Measurements from ENCODE around the gene OR10H1.
"Not testable (repeated sequence)": the region's sequence is repeated elsewhere in the genome, so short reads cannot be mapped to it uniquely, and the experiment has no call there.

Gene OR10H1

DNA sequence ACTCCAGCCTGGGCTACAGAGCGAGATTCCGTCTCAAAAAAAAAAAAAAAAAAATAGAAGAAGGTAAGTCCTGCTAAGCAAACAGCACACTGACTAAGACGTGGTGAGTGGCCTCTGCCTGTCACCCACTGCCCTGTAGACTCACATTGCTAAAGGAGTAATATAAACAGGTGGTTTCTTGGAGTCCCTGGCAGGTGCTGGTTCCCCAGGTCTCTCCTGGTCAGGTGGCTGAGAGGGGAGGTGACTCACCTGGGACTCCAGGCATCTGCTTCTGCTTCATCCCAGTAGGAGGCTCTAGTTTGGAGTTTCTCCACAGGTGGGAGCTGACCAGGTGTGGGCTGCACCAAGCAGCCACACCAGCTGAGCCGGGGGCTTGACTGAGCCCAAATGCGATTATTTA lies at the start of gene OR10H1:
TSS of gene OR10H1 (minus strand) at position 359 of the 400 bp plus-strand sequence. CDS start 7,627 bp downstream, outside the sequence.
- no peak for DNase-seq (ENCODE audit: low spot score)

DNA sequence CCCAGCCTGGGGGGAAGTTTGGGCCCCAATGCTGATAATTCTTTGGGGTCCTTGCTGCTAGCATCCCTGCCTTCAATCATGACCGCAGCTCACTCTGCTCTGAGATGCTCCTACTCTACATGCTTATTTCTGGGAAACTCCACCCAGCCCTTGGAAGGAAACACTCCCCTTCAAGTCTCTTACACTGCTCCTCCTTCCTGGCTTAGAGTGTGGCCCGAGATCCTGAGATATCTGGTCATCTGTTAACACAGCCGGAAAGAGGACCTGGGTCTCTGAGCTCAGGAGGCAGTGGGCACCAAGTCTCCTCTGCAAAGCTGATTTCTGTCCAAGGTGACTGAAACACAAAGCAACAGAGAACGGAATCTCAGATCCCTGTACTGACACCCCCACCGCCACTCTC lies 49.4 kb upstream of the OR10H1 start:
- no peak for DNase-seq (ENCODE audit: low spot score)

- no peak for DNase-seq (ENCODE audit: low spot score)
These were observed 47.8 kb upstream of the OR10H1 start for GRCh38 chr19:15863272-15863671.

DNA sequence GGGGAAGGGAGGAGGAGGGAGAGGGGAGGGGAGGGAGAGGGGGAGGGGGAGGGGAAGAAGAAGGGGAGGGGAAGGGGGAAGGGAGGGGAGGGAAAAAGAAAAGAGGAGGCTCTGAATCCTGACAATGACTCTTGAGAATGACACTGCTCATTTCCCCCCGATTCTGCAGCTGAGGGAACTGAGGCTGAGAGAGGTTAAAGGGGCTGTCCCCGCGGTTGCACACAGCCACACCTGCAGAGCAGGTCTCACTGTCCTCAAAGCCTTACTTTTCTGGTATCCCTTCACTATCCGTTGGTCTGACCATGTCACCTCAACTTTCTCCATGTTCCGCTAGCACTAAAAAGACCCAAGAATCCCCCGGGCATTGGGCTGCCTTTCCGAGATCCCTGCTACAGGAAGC lies 47.0 kb upstream of the OR10H1 start:
- no peak for DNase-seq (ENCODE audit: low spot score)

DNA sequence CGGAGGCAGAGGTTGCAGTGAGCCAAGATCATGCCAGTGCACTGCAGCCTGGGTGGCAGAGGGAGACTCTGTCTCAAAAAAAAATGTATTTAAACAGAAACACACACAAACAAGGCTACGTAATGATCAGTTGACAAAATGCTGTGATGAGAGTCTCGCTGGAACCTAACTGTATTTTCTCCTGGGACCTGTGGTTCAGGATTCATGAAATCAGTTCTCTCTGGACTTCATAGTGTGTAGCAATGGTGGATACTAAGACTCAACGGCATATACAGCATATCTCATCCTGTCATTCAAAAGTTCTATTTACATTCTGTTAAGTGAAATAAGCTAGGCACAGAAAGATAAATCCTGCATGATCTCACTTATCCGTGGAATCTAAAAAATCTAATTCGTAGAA lies 45.1 kb upstream of the OR10H1 start:
- no peak for DNase-seq (ENCODE audit: low spot score)

DNA sequence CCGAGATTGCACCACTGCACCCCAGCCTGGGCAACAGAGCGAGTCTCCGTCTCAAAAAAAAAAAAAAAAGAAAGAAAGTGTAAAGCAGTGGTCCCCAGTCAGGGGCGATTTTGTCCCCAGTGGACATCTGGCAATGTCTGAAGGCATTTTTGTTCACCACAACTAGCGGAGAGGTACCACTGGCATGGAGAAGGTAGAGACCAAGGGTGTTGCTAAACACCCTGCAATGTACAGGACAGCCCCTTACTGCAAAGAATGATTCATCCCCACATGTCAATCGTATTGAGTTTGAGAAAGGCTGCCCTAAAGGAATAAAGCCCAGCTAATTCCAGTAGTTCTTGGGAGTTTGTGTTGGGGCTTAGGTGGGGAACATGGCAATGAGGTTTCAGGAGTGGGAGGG lies 43.7 kb upstream of the OR10H1 start:
- DNase-seq (ENCODE audit: low spot score) = no peak

- no peak for DNase-seq (ENCODE audit: low spot score)
These were observed 34.9 kb upstream of the OR10H1 start for GRCh38 chr19:15850385-15850784.

DNA sequence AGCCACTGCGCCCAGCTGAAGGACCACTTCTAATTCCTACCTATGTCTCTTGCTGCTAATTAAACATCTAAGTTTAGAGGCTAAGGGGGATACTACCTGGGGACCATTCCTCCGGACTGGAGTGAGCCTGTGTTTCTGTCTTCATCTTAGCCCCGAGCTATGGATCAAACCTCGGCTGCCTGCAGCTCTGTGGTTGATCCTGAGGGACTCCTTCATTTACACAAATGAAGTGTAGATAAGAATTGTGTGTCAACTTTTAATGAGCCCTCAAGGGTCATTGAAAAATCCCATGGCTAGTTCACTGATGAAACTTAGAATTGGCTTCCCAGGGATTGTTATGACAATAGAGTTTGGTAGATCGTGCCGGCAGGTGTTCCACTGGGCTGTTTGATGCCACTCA lies 31.5 kb upstream of the OR10H1 start:
- no peak for DNase-seq (ENCODE audit: low spot score)

- DNase-seq (ENCODE audit: low spot score) = not testable (repeated sequence)
These were observed 28.4 kb upstream of the OR10H1 start for GRCh38 chr19:15843894-15844222.

- DNase-seq (ENCODE audit: low spot score) = no peak
These were observed 27.9 kb upstream of the OR10H1 start for GRCh38 chr19:15843203-15843893.

DNA sequence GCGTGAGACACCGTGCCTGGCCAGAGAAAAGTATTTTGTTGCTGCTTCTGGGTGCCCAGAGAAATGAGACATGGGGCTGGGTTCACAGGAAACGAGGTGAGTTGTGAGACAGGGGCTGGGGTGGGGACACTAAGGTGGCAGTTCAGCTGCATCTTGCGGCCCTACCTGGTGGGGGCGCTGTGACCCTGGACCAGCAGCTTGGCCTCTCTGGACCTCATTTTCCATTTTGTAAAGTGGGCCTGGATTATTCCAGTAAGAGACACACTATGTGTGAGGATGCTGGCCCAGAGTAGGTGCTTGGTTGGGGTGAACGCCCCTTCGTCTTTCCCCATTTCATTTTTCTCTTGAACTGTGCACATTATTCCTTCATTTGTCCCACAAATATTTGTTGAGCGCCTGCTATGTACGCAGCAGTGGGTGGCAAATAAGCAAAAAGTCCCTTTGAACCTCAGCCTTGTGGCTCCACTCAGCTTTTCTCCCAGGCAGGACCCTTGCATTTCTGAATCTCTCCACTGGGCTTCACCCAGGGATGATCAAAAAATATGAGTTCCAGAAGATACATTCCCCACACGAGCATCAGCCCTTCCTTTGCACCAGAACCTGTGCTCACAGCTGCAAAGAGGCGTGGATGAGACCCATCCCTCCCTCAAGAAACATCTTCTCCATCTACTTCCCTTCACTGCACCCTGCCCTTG lies 26.6 kb upstream of the OR10H1 start:
- no peak for DNase-seq (ENCODE audit: low spot score)

DNA sequence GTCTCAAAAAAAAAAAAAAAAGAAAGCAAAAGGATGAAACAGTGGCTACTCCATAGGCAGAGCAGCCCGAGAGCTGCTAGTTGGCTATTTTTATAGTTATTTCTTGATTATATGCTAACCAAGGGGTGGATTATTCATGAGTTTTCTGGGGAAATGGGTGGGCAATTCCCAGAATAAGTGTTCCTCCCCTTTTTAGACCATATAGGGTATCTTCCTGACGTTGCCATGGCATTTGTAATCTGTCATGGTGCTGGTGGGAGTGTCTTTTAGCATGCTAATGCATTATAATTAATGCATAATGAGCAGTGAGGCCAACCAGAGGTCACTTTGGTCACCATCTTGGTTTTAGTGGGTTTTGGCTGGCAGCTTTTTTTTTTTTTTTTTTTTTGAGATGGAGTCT lies 25.4 kb upstream of the OR10H1 start:
- DNase-seq (ENCODE audit: low spot score) = no peak

- DNase-seq (ENCODE audit: low spot score) = not testable (repeated sequence)
These were observed 24.4 kb upstream of the OR10H1 start for GRCh38 chr19:15839888-15840287.

DNA sequence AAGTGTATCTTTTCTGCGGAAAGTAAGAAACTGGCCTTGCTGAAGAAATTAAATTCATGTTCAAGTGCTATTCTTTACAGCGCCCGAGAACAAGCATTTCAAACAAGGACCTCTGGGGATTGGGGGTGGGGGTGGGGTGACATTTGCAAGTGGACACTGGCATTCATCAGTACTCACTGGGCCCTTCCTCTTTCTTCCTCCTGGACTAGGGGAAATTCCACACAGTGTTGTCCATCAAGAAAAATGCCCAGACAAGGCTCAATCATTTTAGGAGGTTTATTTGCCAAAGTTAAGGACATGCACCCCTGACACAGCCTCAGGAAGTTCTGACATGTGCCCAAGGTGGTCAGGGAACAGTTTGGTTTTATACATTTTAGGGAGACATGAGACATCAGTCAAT lies 22.9 kb upstream of the OR10H1 start:
- DNase-seq (ENCODE audit: low spot score) = no peak

DNA sequence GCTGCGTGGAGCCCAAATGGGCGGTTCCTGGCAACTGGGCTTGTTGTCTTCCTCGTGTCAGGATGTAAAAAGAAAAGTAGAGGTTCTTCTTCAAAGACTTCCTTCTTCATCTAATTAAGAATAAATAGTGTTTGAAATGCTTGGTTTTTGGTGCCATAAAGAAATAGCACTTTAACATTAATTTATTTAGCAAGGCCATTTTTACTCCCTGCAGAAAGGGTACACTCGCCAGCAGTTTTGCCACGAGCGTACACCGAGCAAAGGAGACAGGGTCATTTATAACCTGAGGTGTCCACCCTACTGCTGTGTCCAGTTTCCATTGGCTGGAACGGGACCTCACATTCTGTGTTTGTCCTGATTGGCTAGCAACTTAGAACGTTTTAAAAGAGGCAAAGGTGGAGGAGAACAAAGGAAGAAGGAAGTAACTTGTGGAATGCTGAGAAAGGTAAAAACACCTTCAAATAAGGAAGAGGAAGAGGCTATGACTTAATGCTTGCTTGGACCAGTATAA lies 21.8 kb upstream of the OR10H1 start:
- DNase-seq (ENCODE audit: low spot score) = no peak

GRCh38 chr19:15836330-15837220 lies 21.1 kb upstream of the OR10H1 start:
- no peak for DNase-seq (ENCODE audit: low spot score)

GRCh38 chr19:15835565-15836329 lies 20.3 kb upstream of the OR10H1 start:
- not testable (repeated sequence) for DNase-seq (ENCODE audit: low spot score)

DNA sequence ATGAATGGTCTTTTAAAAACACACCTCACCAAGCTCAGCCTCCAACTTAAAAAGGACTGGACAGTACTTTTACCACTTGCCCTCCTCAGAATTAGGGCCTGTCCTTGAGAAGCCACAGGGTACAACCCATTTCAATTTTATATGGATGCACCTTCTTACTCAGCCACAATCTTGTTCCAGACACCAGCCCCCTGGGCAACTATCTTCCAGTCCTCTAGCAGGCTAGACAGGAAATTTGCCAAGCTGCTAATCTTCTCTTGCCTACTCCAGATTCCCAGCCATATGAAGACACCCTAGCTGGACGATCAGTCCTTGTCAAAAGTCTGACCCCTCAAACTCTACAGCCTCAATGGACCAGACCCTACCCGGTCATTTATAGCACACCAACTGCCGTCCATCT lies 18.8 kb upstream of the OR10H1 start:
- DNase-seq (ENCODE audit: low spot score) = not testable (repeated sequence)

- no peak for DNase-seq (ENCODE audit: low spot score)
These were observed 16.2 kb upstream of the OR10H1 start for GRCh38 chr19:15831626-15832025.

DNA sequence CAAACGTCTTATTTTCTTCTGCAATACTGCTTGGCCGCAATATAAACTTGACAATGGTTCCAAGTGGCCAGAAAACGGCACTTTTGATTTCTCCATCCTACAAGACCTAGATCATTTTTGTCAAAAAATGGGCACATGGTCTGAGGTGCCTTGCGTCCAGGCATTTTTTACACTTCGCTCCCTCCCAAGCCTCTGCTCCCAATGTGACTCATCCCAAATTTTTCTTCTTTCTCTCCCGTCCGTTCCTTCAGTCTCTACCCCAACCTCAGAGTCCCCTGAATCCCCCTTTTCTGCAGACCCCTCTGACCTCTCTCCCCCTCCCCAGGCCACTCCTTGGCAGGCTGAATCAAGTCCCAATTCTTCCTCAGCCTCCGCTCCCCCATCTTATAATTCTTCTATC lies 14.3 kb upstream of the OR10H1 start:
- DNase-seq (ENCODE audit: low spot score) = no peak

GRCh38 chr19:15829306-15829698 lies 13.8 kb upstream of the OR10H1 start:
- DNase-seq (ENCODE audit: low spot score) = no peak
